Adrenal gland (tissue), 5 donors: ENCODE results near the gene ELOVL7.

ENCODE experiments used
- CTCF ChIP-seq, 6 experiments: fragments of 450-650 bp in 4 of 6; fragments of 200-600 bp in 2 of 6; sonication (generic) in 1 of 6; IDR thresholded peaks; 1 replicate in 5 of 6; 2 replicates in 1 of 6; pipeline versions ENCODE4 v1.5.1 to v1.8.0; 2016 to 2021; ENCODE audit warnings: antibody characterized with exemption in 6 of 6, mild to moderate bottlenecking in 2 of 6, moderate library complexity in 1 of 6
- POLR2A ChIP-seq, 2 donors: fragments of 450-650 bp; IDR thresholded peaks; one replicate each; pipeline ENCODE4 v1.6.1; 2017; ENCODE audit warnings: antibody characterized with exemption in 2 of 2, mild to moderate bottlenecking in 2 of 2, moderate library complexity in 1 of 2
- donor health status: DM: no; HTN: no; CAD: no.

GRCh38 chr5:60803712-60804111 is 40.4 kb downstream of the ELOVL7 start:
- TF ChIP-seq CTCF (IDR thresholded peaks at IDR 0.05), result no peak
- TF ChIP-seq POLR2A (IDR thresholded peaks at IDR 0.05), result no peak
